Measurements from ENCODE around the gene HLCS.
"Not testable (repeated sequence)": the region's sequence is repeated elsewhere in the genome, so short reads cannot be mapped to it uniquely, and the experiment has no call there.

Gene HLCS

GRCh38 chr21:37006486-37007291, 40.2 kb upstream of the HLCS start, which contains the start of gene RIPPLY3:
Gene RIPPLY3, plus strand, starts transcription at chr21:37006702. Its CDS starts 71 bp downstream, at chr21:37006773.
- Histone ChIP-seq H3K27ac (replicated peaks; ENCODE audit: low read length) (no peak within 1 kb of the TSS), H3K9ac (ENCODE audit: low read depth, low read length, poor library complexity) (peak within 1 kb of the TSS; percentile 70), H3K27me3 (ENCODE audit: control insufficient read depth in 3 of 3, insufficient read depth in 3 of 3, low read depth in 1 of 3, low read length in 3 of 3) (peaks cover 0 to 32% (median 7%) of the 10 kb centered on the region in 3 experiments), H3K4me2 (ENCODE audit: insufficient read depth, low read length, poor library complexity, severe bottlenecking) (peak within 1 kb of the TSS; percentile 83), H2BK5ac (ENCODE audit: low read length) (no peak within 1 kb of the TSS), H3K23ac (ENCODE audit: low read depth, low read length, poor library complexity) (peak within 1 kb of the TSS; percentile 39), H4K8ac (ENCODE audit: low read depth, low read length) (peak within 1 kb of the TSS; percentile 53), H2AFZ (ENCODE audit: low read length) (peak within 1 kb of the TSS; percentile 66), H3K14ac (ENCODE audit: low read length) (no peak within 1 kb of the TSS), H3K4me1 (ENCODE audit: control insufficient read depth in 2 of 2, insufficient read depth in 1 of 2, low read depth in 1 of 2, low read length in 2 of 2) (peaks cover 0 to 3% of the 10 kb centered on the region in 2 donors), H2BK120ac (ENCODE audit: low read depth, low read length) (no peak within 1 kb of the TSS), H3K4ac (ENCODE audit: low read length) (no peak within 1 kb of the TSS), H2BK12ac (ENCODE audit: low read length) (peak within 1 kb of the TSS; percentile 42), H2BK15ac (ENCODE audit: low read length) (peak within 1 kb of the TSS; percentile 87), H3K79me1 (ENCODE audit: low read depth, low read length) (no peaks in the 10 kb centered on the region), H2AK5ac (ENCODE audit: low read depth, low read length) (peak within 1 kb of the TSS; percentile 53), H3K18ac (ENCODE audit: low read length) (peak within 1 kb of the TSS; percentile 94), H3K4me3 (ENCODE audit: low read length in 2 of 2) (peak within 1 kb of the TSS in 1 of 2 donors; percentile 83), H4K91ac (ENCODE audit: low read depth, low read length, poor library complexity) (no peak within 1 kb of the TSS), H3K9me3 (replicated peaks in 1 of 2; ENCODE audit: control insufficient read depth in 2 of 2, insufficient read depth in 1 of 2, low read depth in 1 of 2, low read length in 2 of 2) (peaks cover 2 to 10% of the 10 kb centered on the region in 2 donors), H3K36me3 (replicated peaks in 1 of 2; ENCODE audit: control insufficient read depth in 2 of 2, insufficient read depth in 2 of 2, low read length in 2 of 2) (no peaks in the 10 kb centered on the region)
- DNase-seq (ENCODE audit: low spot score): no peak
- whole genome bisulfite sequencing, 2 donors (ENCODE audit: extremely low coverage in 2 of 2, insufficient read length in 2 of 2, insufficient replicate concordance in 1 of 2): no CpG with 5 or more reads among the region's 87 CpGs

- no peaks in the 10 kb centered on the region for H3K79me1 ChIP-seq (ENCODE audit: low read depth, low read length)
- H2AFZ ChIP-seq (ENCODE audit: low read length): peak overlapping the region; percentile 40
- H3K9me3 ChIP-seq (replicated peaks in 1 of 2; ENCODE audit: control insufficient read depth in 2 of 2, insufficient read depth in 1 of 2, low read depth in 1 of 2, low read length in 2 of 2): peaks cover 2 to 11% of the 10 kb centered on the region in 2 donors
- H3K4me1 ChIP-seq (ENCODE audit: control insufficient read depth in 2 of 2, insufficient read depth in 1 of 2, low read depth in 1 of 2, low read length in 2 of 2): peaks cover 3% of the 10 kb centered on the region in 2 donors
- no peak for DNase-seq (ENCODE audit: low spot score)
- H2BK120ac ChIP-seq (ENCODE audit: low read depth, low read length): no peak overlapping the region
- peak overlapping the region in 1 of 2 donors; percentile 83 for H3K4me3 ChIP-seq (ENCODE audit: low read length in 2 of 2)
- peak overlapping the region; percentile 39 for H3K23ac ChIP-seq (ENCODE audit: low read depth, low read length, poor library complexity)
- H3K4me2 ChIP-seq (ENCODE audit: insufficient read depth, low read length, poor library complexity, severe bottlenecking): peak overlapping the region; percentile 83
- H4K91ac ChIP-seq (ENCODE audit: low read depth, low read length, poor library complexity): no peak overlapping the region
- no peak overlapping the region for H2BK5ac ChIP-seq (ENCODE audit: low read length)
- WGBS, 2 donors (ENCODE audit: extremely low coverage in 2 of 2, insufficient read length in 2 of 2, insufficient replicate concordance in 1 of 2): no CpG with 5 or more reads among the region's 76 CpGs
- H2AK5ac ChIP-seq (ENCODE audit: low read depth, low read length): peak overlapping the region; percentile 53
- no peak overlapping the region for H3K4ac ChIP-seq (ENCODE audit: low read length)
- peaks cover 0 to 32% (median 7%) of the 10 kb centered on the region in 3 experiments for H3K27me3 ChIP-seq (ENCODE audit: control insufficient read depth in 3 of 3, insufficient read depth in 3 of 3, low read depth in 1 of 3, low read length in 3 of 3)
- H3K27ac ChIP-seq (replicated peaks; ENCODE audit: low read length): no peak overlapping the region
- H3K14ac ChIP-seq (ENCODE audit: low read length): no peak overlapping the region
- H4K8ac ChIP-seq (ENCODE audit: low read depth, low read length): peak overlapping the region; percentile 53
- peak overlapping the region; percentile 80 for H3K18ac ChIP-seq (ENCODE audit: low read length)
- H2BK15ac ChIP-seq (ENCODE audit: low read length): peak overlapping the region; percentile 87
- H3K36me3 ChIP-seq (replicated peaks in 1 of 2; ENCODE audit: control insufficient read depth in 2 of 2, insufficient read depth in 2 of 2, low read length in 2 of 2): no peaks in the 10 kb centered on the region
- H3K9ac ChIP-seq (ENCODE audit: low read depth, low read length, poor library complexity): peak overlapping the region; percentile 60
- H2BK12ac ChIP-seq (ENCODE audit: low read length): peak overlapping the region; percentile 42
Measured at GRCh38 chr21:37005548-37006485, 39.3 kb upstream of the HLCS start.

GRCh38 chr21:37003917-37004316, 37.4 kb upstream of the HLCS start:
- H3K9ac ChIP-seq (ENCODE audit: low read depth, low read length, poor library complexity); H3K14ac ChIP-seq (ENCODE audit: low read length); H4K8ac ChIP-seq (ENCODE audit: low read depth, low read length); H3K18ac ChIP-seq (ENCODE audit: low read length); H4K91ac ChIP-seq (ENCODE audit: low read depth, low read length, poor library complexity); H3K4me1 ChIP-seq (ENCODE audit: control insufficient read depth in 2 of 2, insufficient read depth in 1 of 2, low read depth in 1 of 2, low read length in 2 of 2); DNase-seq (ENCODE audit: low spot score); H3K4me2 ChIP-seq (ENCODE audit: insufficient read depth, low read length, poor library complexity, severe bottlenecking); H2BK12ac ChIP-seq (ENCODE audit: low read length); H3K4me3 ChIP-seq (ENCODE audit: low read length in 2 of 2); H2BK5ac ChIP-seq (ENCODE audit: low read length); H2BK120ac ChIP-seq (ENCODE audit: low read depth, low read length); H2BK15ac ChIP-seq (ENCODE audit: low read length); H3K23ac ChIP-seq (ENCODE audit: low read depth, low read length, poor library complexity); H2AFZ ChIP-seq (ENCODE audit: low read length); H3K27ac ChIP-seq (replicated peaks; ENCODE audit: low read length); H3K4ac ChIP-seq (ENCODE audit: low read length); H2AK5ac ChIP-seq (ENCODE audit: low read depth, low read length); H3K36me3 ChIP-seq (replicated peaks in 1 of 2; ENCODE audit: control insufficient read depth in 2 of 2, insufficient read depth in 2 of 2, low read length in 2 of 2); H3K79me1 ChIP-seq (ENCODE audit: low read depth, low read length): not testable (repeated sequence)
- H3K9me3 ChIP-seq (replicated peaks in 1 of 2; ENCODE audit: control insufficient read depth in 2 of 2, insufficient read depth in 1 of 2, low read depth in 1 of 2, low read length in 2 of 2): peaks cover 2 to 16% of the 10 kb centered on the region in 2 donors
- WGBS, 2 donors (ENCODE audit: extremely low coverage in 2 of 2, insufficient read length in 2 of 2, insufficient replicate concordance in 1 of 2): no CpG with 5 or more reads among the region's 3 CpGs
- H3K27me3 ChIP-seq (ENCODE audit: control insufficient read depth in 3 of 3, insufficient read depth in 3 of 3, low read depth in 1 of 3, low read length in 3 of 3): peaks cover 0 to 32% (median 7%) of the 10 kb centered on the region in 3 experiments

Measured in neuronal stem cell (in vitro differentiated cells).